Stimulated activated CD8-positive, alpha-beta memory T cell treated with anti-CD3 and anti-CD28 coated beads, Interleukin-7, amount 100 ng/mL, for 24 hours (primary cell): Measurements from ENCODE around the gene SAT2.
"Not testable (repeated sequence)": the region's sequence is repeated elsewhere in the genome, so short reads cannot be mapped to it uniquely, and the experiment has no call there.

Experiments used
- DNase-seq: peaks from one replicate; pipeline ENCODE4 v3.0.0-alpha.2; 2020; ENCODE audit warnings: low read depth

Gene SAT2

DNA sequence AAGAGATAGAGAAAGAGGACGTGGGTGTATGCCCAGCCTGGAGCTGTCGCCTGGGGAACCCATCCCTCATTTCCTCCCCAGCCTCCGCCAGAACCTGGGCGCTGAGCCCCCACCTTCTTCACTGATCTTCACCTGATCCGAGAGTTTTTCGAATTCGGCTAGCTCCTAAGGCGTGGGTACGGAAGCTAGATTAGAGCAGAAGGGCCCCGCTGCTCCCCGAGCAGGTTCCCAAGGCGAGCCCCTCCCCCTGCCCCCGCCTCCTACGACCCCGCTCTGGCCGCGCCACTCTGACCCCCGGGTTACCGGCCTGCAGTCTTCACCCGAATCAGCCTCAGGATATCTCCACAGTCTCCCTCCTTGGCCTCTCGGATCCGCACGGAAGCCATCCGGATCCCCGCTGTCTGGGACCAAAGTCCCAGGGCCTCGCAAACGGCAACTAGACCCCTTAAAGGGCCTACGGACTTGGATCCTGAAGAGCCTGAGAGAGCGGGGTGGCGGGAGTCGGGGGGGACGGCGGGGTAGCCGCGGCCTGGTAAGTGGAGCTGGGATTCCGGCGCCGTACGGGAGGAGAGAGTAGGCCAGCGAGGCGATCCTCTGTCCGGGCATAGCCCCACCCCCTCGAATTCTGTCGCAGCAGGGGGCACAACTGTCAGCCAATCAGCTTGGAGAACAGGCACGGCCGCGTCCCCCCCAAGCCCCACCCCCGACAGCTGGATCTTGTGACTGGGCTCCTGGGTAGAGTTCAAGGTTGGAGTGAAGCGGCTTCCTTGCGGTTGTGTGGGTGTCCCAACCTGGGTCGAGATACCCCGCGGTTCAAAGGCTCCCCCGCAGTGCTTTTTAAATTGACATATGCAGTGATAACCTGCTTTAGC lies at the start of gene SAT2:
TSS of gene SAT2 (minus strand) at position 572 of the 872 bp plus-strand sequence. CDS start at position 386, 186 bp downstream.
- DNase-seq, result peak; percentile 70

DNA sequence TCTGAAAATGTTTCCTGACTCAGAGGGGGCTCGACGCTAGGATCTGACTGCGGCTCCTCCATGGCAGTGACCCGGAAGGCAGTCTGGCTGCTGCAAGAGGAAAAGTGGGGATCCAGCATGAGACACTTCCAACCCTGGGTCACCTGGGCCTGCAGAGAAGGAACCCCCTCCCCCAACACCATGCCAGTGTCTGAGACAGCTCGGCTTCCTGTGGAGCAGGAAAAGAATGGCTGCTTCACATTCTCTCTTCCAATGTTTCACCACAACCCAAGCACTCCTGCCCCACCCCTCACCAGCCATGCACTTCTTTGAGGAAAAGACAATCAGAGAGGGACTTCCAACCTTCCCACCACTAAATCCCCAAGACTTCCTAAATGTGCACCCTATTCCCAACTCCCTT lies 48.9 kb upstream of the SAT2 start:
- DNase-seq, result no peak

DNA sequence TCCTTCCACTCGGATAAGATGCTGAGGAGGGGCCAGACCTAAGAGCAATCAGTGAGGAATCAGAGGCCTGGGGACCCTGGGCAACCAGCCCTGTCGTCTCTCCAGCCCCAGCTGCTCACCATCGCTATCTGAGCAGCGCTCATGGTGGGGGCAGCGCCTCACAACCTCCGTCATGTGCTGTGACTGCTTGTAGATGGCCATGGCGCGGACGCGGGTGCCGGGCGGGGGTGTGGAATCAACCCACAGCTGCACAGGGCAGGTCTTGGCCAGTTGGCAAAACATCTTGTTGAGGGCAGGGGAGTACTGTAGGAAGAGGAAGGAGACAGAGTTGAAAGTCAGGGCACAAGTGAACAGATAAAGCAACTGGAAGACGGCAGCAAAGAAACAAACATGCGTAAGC lies 47.3 kb upstream of the SAT2 start:
- no peak for DNase-seq

DNA sequence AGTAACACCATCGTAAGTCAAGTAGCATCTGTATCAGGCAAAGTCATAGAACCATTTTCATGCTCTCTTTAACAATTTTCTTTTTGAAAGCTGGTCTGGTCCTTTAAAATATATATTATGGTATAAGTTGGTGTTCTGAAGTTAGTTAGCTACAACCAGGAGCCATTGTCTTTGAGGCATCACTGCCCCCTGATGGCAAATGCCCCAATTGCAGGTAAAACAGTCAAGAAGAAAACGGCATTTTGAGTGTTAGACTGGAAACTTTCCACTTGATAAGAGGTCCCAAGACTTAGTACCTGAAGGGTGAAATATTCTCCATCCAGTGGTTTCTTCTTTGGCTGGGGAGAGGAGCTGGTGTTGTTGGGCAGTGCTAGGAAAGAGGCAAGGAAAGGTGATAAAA lies 45.6 kb upstream of the SAT2 start:
- DNase-seq, result peak; percentile 37

DNA sequence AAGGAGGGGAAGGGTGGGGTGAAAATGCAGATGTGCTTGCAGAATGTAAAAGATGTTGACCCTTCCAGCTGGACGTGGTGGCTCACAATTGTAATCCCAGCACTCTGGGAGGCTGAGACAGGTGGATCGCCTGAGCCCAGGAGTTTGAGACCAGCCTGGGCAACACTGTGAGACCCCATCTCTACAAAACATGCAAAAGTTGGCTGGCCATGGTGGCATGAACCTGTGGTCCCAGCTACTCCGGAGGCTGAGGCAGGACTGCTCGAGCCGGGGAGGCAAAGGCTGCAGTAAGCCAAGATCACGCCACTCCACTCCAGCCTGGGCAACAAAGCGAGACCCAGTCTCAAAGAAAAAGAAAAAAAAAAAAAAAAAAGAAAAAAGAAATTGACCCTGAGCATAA lies 40.9 kb upstream of the SAT2 start:
- no peak for DNase-seq

DNA sequence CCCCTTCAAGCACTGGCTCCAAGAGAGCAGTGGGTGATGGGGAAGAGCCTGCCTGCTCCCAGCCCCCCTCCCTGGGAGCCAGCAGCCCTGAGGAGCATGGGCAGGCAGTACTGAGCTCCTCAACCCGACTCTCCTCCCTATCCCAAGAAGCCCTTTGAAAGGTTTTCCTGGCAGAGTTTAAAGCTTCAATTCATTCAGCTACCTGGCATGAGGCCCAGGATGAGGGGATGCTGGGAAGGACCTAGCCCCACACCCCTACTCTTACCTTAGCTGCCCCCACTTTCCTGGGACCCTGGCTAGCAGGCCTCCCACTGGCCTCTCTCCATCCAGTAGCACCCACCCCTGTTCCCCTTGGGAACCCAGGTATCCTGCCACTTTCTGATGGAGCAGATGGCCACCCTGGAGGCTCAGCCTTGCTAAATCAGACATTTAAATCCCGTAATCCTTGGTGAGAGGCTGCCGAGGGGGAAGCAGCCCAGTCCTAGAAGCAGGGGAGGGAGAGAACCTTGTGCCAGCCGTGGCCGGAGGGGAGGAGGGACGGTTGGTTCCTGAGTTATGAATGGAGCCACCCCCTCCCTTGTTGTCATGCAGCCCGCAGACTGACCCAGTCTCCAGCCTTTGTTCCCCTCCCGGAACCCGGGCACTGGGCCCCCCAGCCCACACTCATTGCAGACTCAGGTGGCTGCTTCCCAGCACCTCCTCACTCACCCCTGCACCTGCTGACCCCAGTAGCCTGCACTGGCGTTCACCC lies 40.2 kb upstream of the SAT2 start:
- DNase-seq, result no peak

DNA sequence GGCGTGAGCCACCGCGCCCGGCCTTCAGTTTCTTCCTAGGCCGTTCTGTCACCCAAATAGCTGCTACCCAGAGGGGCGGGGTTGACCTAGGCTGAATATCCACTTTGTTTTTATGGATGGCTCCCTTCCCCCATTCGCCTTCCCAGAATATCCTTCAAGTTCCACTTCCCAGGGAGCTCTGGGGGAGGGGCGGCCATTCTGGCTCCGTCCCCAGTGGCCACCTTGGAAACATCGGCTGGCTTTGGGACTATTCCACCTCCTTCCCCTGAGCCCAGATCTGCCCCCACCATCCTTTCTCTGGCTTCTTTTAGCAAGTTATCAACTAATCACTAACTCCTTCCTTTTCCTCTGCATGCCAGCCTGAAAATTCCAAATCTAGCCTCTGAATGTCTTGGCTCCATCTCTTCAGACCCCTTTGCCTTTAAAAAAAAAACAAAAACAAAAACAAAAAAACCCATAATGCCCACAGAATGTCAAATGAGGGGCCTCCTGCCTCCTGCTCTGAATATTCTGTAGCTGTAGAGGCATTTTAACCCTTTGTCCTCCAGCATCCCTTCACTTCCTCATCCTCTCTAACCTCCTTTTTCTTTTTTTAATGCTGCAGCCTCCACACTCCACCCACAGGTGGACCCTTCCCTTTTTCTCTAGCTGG lies 29.5 kb upstream of the SAT2 start:
- DNase-seq, result no peak

DNA sequence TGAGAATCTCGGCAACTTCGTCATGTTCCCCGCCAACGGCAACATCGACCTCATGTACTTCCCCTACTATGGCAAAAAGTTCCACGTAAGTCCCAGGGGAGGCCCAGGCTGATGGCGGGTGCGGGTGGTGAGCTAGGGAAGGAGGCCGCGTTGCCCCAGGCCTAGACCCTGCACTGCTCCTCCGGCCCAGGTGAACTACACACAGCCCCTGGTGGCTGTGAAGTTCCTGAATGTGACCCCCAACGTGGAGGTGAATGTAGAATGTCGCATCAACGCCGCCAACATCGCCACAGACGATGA lies 27.9 kb upstream of the SAT2 start:
- DNase-seq, result no peak

DNA sequence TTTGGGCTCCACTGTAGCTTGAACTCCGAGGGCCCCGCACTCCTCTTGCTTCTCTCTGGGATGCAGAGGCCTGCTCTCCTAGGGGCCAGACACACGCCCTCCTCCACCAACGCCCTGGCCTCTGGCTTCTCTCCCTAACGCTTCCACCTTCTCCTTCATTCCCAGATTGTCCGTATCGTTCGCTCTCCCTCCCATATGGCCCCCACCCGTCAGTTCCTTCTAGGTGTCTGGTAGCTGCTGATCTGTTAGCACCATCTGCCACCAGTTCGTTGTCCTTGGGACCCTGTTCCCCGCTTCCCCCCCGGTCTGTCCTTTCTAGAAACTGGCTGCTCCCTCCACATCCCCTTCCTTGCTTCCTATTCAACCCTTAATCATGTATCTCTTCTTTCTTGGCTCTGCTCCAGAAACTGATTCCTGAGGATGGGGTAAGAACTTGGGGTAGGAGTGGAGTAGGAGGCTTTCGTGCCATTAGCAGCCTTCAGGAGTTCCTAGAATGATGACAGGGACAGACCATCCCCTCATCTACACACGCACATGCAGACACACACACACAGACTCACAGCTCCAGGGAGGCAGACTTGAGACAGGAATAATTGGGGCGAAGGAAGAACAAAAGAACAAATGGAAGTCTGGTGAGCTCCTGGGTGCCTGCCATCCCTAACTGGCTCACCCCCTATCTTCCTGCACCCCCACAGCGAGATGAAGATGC lies 27.4 kb upstream of the SAT2 start:
- no peak for DNase-seq

DNA sequence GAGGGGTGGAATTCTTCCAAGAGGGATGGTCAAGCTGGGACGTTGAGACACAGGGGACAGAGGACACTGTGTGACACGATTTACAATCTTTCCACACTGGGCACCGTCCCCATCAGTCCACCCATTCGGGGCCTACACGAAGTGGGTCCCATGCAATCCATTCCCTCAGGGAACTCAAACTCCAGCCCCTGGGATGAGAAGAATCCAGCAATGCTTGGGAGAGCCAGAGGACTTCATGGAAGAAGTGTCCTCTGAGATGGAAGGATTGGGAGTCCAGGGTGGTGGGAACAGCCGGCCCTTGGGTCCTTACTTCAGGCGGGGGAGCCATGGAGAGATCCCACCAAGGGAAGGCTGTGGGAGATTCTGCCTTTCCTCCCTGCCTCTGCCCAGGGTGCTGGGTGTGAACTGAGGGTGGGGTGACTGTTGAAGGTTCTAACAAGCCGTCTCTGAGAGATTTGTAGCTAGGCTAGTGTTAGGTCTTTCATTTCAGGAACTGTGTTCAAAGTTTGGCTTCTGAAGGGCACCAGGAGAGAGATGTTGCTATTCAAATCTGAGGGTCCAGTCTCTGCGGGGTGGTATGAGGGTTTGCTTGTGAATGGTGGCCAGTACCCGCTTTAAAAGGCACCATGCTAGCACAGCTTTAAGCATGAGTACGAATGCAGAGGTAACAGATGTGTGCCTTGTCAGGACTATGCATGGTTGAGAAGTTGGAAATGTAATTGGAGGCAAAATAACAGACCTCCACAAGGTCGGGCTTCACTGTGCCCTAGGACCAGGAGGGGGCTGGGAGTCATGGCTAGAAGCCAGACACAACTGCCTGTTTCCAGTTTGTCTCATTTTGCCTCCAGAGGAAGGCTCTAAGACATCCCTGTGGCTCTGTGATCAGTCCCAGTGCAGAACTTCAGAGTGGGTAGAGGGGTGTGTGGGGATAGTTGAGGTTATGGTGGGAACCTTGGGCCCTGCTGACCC lies 25.1 kb upstream of the SAT2 start:
- no peak for DNase-seq

DNA sequence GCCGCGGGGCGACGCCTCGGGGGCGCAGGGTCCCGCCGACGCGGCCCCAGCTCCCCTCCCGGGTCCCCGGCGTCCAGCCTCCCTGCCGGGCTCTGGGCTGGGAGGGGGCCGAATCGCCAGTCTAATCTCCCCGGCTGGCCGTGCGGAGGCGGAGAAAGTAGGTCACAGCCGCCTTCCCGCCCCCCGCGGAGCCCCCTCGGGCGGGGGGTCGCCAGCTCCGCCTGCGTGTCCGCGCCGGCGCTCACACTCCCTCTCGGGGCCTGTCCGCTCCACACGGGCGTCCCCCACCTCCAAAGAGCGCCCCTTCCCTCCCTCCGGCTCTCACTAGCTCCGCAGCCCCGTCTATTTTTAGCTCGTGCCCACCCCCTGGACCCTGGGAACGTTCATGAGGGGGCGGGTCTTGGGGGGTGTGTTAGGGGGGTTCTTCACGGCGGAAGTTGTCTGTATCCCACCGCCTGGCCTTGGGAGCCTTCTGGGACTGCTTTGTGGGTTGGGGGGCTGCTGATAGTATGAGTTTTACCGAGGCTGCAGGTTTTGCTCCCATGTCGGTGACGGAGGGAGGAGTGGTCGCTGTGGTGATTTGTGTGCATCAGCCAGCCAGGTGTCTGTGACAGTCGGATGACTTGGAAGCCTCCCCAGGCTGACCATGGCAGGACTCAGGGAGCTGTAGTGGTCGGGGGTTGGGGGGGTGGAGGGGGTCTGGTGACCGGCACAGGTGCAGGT lies 24.2 kb upstream of the SAT2 start:
- no peak for DNase-seq

DNA sequence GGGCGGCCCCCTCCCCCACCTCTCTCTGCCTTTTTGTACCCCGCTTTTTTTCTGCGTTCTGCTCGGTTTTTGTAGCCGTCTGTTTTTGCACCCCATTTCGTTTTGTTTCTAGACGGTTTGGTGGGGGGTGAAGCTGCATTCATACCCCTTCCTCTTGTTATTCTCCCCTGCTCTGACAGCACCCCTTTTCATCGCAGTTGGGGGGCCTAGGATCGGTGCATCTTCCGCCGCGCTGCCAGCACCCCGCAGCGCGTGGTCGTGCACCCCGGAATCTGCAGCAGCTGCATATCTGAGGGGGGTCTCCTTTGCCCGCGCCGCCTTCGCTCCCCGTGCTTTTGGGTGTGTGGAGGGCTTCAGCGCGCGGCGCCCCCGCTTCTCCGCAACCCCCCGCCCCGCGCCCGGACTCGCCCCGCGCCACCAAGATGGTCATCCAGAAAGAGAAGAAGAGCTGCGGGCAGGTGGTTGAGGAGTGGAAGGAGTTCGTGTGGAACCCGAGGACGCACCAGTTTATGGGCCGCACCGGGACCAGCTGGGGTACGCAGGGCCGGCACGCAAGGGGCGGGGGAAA lies 23.6 kb upstream of the SAT2 start:
- no peak for DNase-seq

DNA sequence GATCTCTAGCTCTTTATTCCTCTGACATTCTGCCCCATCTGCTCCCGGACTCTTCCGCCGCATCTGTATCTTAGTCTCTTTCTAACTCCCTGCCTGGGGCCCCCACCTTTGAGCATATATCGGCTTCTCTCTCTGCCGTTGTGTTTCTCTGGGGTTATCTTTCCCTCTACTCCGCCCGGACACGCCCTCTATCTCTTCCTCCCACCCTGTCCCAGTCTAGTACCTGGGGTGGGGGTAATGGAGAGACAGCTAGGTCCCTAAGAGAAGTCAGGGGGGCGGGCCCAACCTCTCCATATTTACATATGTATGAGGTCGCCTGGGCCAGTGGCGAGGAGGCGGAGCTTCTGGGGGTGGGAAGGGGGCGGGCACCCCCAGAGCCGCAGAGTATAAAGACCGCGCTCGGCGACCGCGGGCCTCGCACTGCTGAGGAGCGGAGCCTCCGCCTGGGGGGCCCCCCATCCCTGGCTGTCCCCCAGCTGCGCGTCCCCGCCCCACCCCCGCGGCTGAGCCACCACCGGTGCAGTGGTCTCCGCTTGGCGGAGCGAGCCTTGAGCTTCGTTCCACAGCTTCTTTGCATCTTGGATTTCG lies 23.0 kb upstream of the SAT2 start, which contains the start of gene ATP1B2:
TSS of gene ATP1B2 (plus strand) at position 418 of the 588 bp plus-strand sequence. CDS start 593 bp downstream, outside the sequence.
- DNase-seq, result peak; percentile 55

DNA sequence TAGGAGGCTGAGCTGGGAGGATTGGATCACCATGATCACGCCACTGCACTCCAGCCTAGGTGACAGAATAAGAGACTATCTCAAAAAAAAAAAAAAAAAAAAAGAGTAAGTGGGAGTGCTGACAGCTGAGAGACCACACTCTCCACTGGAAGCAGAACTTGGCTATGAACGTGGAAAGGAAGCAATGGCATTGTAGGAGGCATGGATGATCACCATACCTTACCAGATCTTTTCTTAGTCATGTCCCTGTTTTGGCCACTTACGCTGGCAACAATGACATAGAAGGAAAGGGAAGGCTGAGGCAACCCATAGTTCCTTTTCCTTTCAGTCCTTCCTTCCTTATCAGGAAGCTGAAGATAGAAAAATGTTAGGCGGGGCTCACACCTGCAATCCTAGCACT lies 19.4 kb upstream of the SAT2 start:
- DNase-seq, result no peak

DNA sequence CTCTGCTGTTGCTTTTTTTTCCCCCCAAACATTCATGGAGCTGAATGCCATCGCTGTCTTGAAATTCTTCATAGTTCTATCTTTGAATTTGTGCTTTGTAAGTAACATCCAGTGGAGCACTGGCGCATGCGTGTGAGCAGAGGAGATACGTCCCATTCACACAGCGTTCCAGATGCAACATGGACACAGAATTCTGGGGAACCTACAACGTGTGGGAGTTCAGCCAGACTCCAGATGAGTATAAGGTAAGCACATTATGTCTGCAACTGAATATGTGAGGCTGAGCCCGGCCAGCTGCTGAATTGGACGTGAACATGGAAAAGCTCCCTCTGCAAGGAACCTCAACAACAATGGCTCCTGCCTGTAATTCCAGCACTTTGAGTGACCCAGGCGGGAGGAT lies 18.8 kb upstream of the SAT2 start:
- no peak for DNase-seq

DNA sequence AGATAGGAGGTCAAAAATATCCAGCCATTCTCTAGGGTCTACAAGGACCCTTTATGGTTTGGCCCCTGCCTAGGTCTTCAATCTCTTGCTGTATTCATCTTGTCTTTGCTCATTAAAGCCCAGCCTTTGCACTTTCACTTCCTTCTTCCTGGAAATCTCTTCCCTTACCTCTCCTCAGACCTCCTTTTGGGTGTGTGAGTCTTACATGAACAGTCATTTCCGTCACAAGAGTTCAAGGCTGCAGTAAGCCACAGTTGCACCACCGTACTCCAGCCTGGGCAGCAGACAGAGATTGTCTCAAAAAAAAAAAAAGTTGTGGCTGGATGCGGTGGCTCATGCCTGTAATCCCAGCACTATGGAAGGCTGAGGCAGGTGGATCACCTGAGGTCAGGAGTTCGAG lies 17.2 kb upstream of the SAT2 start:
- DNase-seq, result no peak

DNA sequence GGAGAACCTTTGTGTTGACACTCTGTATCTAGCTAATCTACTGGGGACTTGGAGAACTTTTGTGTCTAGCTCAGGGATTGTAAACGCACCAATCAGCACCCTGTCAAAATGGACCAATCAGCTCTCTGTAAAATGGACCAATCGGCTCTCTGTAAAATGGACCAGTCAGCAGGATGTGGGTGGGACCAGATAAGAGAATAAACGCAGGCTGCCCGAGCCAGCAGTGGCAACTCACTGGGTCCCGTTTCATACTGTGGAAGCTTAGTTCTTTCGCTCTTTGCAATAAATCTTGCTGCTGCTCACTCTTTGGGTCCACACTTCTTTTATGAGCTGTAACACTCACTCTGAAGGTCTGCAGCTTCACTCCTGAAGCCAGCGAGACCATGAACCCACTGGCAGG lies 14.0 kb upstream of the SAT2 start:
- DNase-seq, result not testable (repeated sequence)

DNA sequence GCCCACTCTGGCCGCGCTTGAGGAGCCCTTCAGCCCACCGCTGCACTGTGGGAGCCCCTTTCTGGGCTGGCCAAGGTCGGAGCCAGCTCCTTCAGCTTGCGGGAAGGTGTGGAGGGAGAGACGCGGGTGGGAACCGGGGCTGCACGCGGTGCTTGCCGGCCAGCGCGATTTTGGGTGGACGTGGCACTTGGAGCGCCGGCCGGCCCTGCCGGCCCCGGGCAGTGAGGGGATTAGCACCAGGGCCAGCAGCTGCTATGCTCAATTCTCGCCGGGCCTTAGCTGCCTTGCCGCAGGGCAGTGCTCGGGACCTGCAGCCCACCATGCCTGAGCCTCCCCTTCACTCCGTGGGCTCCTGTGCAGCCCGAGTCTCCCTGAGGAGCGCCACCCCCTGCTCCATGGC lies 13.2 kb upstream of the SAT2 start:
- no peak for DNase-seq

DNA sequence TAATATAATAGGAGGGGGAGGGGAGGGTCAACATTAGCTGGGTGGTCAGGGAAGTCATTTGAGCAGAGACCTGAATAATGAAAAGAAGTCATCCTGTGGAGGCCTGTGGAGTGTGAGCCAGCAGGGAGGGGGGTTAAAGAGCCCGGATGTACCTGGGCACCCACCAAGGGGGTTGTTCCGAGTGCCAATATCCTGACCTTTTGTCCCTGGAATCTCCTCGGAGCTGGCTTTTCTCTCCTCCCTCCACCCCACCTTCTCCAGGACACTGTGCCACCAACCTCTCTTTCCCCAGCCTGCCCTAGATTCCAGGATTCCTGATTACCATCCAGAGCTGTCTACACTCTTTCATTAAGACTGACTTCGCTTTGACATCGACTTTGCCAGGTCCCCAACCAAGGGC lies 8.5 kb upstream of the SAT2 start:
- no peak for DNase-seq

DNA sequence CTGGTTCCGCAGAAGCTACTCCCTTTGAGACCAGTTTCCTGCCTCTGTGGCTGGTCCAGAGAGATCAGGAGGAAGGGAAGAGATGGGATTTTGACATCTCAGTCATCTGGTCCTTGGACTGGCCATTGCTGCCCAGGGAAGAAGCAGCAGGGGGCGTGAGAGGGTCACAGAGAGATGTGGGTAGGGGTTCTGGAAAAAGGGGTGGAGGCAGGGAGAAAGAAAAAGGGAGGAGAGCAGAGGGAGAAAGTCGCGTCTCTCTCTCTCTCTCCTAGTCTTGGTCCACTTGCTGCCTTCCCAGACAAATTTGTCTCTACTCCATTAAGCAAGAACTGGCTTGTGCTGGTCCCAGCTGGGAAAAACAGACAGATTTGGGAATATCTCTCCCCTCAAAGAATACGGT lies 6.8 kb upstream of the SAT2 start:
- no peak for DNase-seq
